ENCODE results near the gene ARHGEF10L.

The ARHGEF10L gene

DNA sequence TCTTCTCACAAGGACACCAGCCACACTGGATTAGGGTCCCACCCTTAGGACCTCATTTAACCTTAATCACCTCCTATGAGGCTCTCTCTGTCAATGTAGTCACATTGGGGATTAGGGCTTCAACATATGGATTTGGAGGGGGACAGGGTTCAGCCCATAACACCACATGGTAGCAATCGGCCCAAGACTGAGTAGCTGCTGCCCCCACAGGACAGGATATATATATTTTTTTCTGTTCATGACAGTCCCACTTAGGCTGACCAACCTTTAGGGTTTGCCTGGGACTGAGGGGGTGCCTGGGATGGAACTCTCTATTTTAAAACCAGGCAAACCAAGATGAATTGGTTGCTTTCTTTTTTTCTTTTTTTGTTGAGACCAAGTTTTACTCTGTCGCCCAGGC lies 207.4 kb downstream of the ARHGEF10L start:
- no peak for TF ChIP-seq GATA3 (IDR thresholded peaks at IDR 0.05; ENCODE audit: low read depth, low read length)
- TF ChIP-seq GATA2 (IDR thresholded peaks at IDR 0.05; ENCODE audit: low read depth, low read length) = no peak

Data from SH-SY5Y (cell line).